Brain microvascular endothelial cell (primary cell): ENCODE measurements around the gene WFDC2.

ENCODE experiments used
- DNase-seq: peaks from one replicate; pipeline ENCODE4 v3.0.0-alpha.2; 2020
- H3K27ac ChIP-seq: fragments of 250-450 bp; sonication (Bioruptor Pico); 2 replicates; pipeline ENCODE4 v1.5.1; 2020; ENCODE audit warnings: mild to moderate bottlenecking, moderate library complexity
- H3K27me3 ChIP-seq: fragments of 250-450 bp; sonication (Bioruptor Pico); replicated peaks from 2 replicates; pipeline ENCODE4 v1.5.1; 2020; ENCODE audit warnings: mild to moderate bottlenecking
- H3K36me3 ChIP-seq: fragments of 250-450 bp; sonication (Bioruptor Pico); replicated peaks from 2 replicates; pipeline ENCODE4 v1.5.1; 2020; ENCODE audit warnings: mild to moderate bottlenecking
- H3K4me3 ChIP-seq: 2 replicates; pipeline ENCODE4 v1.5.1; 2011; ENCODE audit warnings: low read depth, mild to moderate bottlenecking, control low read depth, low read length, moderate library complexity
- in situ Hi-C: cut with HindIII; loops from 2 replicates; pipeline ENCODE4 v1.10.0; 2017; ENCODE audit warnings: low sequenced_read_pairs, low pct_ligation_motif_present
- TF ChIP-seq, protein P1 (sequence below): IDR thresholded peaks from 2 replicates; pipeline ENCODE4 v1.5.1; 2011; ENCODE audit warnings: low read depth, mild to moderate bottlenecking, moderate library complexity, low read length, control low read depth, inconsistent platforms; ENCODE audit errors: missing control alignments

Gene WFDC2

DNA sequence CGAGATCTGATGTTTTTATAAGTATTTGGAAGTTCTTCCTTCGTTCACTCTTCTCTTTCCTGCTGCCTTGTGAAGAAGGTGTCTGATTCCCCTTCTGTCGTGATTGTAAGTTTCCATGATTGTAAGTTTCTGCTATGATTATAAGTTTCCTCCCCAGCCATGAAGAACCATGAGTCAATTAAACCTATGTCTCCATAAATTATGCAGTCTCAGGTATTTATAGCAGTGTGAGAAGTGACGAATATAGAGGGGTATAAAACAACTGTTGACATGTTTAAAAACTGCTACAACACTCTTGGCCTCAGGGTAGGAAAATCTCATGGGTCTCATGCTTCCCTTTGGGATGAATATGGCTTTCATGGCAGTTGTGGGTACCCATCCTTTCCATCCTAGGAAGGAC is 5.8 kb upstream of the WFDC2 start:
- no peak overlapping the region for H3K4me3 ChIP-seq

DNA sequence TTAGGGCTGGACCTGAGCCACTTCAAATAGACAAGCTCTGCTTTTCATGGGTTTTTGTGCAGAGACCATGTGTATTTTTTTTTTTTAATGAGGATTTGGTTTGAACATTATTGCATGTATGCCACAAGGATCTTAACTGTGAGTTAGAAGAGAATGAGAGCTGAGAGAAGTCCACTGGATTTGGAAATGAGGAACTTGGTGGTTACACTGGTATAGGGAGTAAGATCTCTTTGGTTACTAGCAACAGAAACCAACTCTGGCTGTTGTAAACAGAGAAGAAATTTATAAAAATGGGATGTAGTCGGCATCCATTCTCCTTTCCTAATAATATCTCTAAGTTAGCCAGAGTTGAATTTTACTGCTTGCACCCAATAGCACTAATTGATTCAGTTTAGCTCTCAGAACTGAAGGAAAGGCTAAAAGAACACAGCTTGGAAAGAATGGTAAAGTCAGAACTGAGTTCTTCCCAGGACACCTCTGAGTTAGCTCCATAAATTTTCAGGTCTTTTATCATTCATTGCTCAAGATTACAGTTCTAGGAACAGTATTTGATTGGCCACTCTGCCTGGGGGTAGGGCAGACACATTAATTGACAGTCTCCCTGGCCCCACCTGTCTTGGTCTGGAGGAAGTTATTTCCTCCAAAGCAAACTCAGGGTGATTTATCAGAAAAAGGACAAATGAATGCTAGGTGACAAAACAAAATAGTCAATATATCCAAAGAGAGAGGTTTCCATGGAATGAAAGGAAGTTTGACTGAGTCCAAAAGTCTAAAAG is 3.9 kb upstream of the WFDC2 start:
- no peak overlapping the region for H3K27ac ChIP-seq
- peaks cover 49% of the 10 kb centered on the region for H3K27me3 ChIP-seq
- TF ChIP-seq, protein P1, sequence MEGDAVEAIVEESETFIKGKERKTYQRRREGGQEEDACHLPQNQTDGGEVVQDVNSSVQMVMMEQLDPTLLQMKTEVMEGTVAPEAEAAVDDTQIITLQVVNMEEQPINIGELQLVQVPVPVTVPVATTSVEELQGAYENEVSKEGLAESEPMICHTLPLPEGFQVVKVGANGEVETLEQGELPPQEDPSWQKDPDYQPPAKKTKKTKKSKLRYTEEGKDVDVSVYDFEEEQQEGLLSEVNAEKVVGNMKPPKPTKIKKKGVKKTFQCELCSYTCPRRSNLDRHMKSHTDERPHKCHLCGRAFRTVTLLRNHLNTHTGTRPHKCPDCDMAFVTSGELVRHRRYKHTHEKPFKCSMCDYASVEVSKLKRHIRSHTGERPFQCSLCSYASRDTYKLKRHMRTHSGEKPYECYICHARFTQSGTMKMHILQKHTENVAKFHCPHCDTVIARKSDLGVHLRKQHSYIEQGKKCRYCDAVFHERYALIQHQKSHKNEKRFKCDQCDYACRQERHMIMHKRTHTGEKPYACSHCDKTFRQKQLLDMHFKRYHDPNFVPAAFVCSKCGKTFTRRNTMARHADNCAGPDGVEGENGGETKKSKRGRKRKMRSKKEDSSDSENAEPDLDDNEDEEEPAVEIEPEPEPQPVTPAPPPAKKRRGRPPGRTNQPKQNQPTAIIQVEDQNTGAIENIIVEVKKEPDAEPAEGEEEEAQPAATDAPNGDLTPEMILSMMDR = no peak
- in situ Hi-C loops = no loop called here
- no peak for DNase-seq
- no peaks in the 10 kb centered on the region for H3K36me3 ChIP-seq
- H3K4me3 ChIP-seq = no peak overlapping the region

More for the DNA sequence above, 5.8 kb upstream of the WFDC2 start:
- in situ Hi-C loops = no loop called here
- DNase-seq = no peak
- TF ChIP-seq, protein P1 = no peak
- no peaks in the 10 kb centered on the region for H3K36me3 ChIP-seq
- H3K27me3 ChIP-seq = peaks cover 36% of the 10 kb centered on the region
- no peak overlapping the region for H3K27ac ChIP-seq

DNA sequence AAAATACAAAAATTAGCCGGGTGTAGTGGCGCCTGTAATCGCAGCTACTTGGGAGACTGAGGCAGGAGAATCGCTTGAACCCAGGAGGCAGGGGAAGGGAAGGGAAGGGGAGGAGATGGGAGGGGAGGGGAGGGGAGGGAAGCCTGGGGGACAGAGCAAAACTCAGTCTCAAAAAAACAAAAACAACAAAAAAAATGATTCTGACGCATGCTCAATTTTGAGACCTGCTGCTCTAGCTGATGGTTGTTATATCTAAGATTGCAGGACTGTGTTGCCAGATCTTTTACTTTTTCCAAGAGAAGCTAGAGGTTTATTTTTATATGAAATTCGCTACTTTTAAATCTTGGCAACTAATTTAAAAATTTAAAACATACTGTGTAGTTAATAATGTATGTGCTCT is 2.4 kb upstream of the WFDC2 start:
- Histone ChIP-seq H3K36me3 (no peaks in the 10 kb centered on the region), H3K27me3 (peaks cover 61% of the 10 kb centered on the region), H3K4me3 (no peak overlapping the region), H3K27ac (no peak overlapping the region)
- in situ Hi-C loops = no loop called here
- TF ChIP-seq, protein P1 = no peak
- no peak for DNase-seq

DNA sequence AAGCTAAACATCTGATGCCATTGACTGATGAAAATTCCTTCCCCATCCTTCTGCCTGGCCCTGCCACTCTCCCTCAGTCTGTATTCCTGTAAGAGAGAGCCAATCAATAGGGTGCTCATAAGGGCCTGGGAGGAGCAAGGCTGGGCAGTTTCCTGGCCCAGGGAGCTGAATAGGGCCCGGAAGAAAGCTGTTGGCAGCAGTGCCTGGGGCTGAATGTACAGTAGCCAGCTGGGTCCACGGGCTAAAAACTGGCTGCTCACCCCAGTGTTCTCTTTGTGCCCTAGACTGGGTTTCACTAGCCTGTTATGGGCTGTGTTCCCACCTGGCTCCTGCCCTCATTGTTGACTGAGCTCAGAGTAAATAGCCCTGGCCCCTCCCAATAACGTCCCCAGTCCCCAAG is 1.7 kb upstream of the WFDC2 start:
- TF ChIP-seq, protein P1 = no peak
- H3K4me3 ChIP-seq = no peak overlapping the region
- no peaks in the 10 kb centered on the region for H3K36me3 ChIP-seq
- H3K27me3 ChIP-seq = peaks cover 57% of the 10 kb centered on the region
- no peak overlapping the region for H3K27ac ChIP-seq
- no peak for DNase-seq
- in situ Hi-C loops = no loop called here

DNA sequence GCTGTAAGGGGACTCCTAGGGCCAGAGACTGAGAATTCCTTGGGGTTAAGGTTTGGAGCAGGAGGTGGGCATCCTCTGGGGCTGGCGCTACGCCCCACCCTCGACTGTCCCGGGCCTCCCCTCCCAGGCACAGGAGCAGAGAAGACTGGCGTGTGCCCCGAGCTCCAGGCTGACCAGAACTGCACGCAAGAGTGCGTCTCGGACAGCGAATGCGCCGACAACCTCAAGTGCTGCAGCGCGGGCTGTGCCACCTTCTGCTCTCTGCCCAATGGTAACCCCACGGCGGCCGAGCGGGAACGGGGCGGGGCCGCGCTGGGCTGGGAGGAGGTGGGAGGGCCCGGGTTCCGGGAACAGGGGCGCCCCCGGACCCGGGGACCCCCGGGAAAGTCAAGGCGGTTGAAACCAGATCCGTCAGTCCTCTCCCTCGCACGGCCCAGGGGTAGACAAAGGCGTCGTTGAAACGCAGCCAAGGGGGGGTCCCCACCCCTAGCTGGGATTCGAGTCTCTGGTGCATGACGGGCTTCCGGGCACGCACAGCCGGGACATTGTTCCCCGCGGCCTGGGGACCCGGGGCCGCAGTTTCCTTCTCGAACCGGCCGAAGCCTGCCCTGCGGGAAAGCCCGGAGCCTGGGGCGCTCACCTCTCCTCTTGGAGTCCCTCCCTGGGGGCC is 844 bp downstream of the WFDC2 start:
- in situ Hi-C loops = no loop called here
- H3K27ac ChIP-seq = no peak overlapping the region
- peaks cover 55% of the 10 kb centered on the region for H3K27me3 ChIP-seq
- H3K36me3 ChIP-seq = no peaks in the 10 kb centered on the region
- H3K4me3 ChIP-seq = peak overlapping the region; percentile 26
- TF ChIP-seq, protein P1 = no peak
- DNase-seq = no peak
